Upper lobe of left lung (tissue), 6 donors: ENCODE results near the gene TCF12. TPM values are rescaled to one million over a fixed set of nuclear protein-coding genes. Genes with fewer than 3 reads are reported as not detected.
A peak's percentile ranks its signal among the peaks of the same experiment; 100 is the strongest.

Experiments
- ATAC-seq, 2 donors: fragments of 200-7000 bp; cut with Tn5 transposase; one replicate each; pipeline ENCODE4 v1.9.1; 2022; ENCODE audit warnings: mild to moderate bottlenecking in 2 of 2, moderate library complexity in 2 of 2; ENCODE audit not compliant: low FRiP score in 2 of 2
- DNase-seq, 2 donors: peaks; one replicate each; pipeline ENCODE4 v3.0.0-alpha.2; 2019 to 2020
- H3K27ac ChIP-seq, 4 donors: fragments of 200-600 bp; sonication (generic); one replicate each; pipeline ENCODE4 v1.5.1; 2016 to 2019
- H3K27me3 ChIP-seq, 4 donors: fragments of 200-600 bp; sonication (generic); one replicate each; pipeline ENCODE4 v1.5.1; 2017 to 2019
- H3K36me3 ChIP-seq, 4 donors: fragments of 200-600 bp; sonication (generic); one replicate each; pipeline ENCODE4 v1.5.1; 2016 to 2019
- H3K4me1 ChIP-seq, 4 donors: fragments of 200-600 bp; sonication (generic); one replicate each; pipeline ENCODE4 v1.5.1; 2018 to 2019
- H3K4me3 ChIP-seq, 4 donors: fragments of 200-600 bp; sonication (generic); one replicate each; pipeline ENCODE4 v1.5.1; 2017 to 2019; ENCODE audit warnings: mild to moderate bottlenecking in 2 of 4, moderate library complexity in 1 of 4
- H3K9me3 ChIP-seq, 4 donors: fragments of 200-600 bp; sonication (generic); one replicate each; pipeline ENCODE4 v1.5.1; 2018 to 2019
- EP300 ChIP-seq, 4 donors: sonication (generic); formaldehyde crosslinking; IDR thresholded peaks; one replicate each; pipeline ENCODE4 v1.5.1; 2017; ENCODE audit warnings: antibody characterized with exemption in 4 of 4, control low read depth in 2 of 4
- POLR2A ChIP-seq, 4 donors: fragments of 450-650 bp; IDR thresholded peaks; one replicate each; pipeline ENCODE4 v1.5.1; 2016 to 2017; ENCODE audit warnings: antibody characterized with exemption in 4 of 4, mild to moderate bottlenecking in 2 of 4
- POLR2AphosphoS5 ChIP-seq, 2 donors: sonication (generic); formaldehyde crosslinking; IDR thresholded peaks; one replicate each; pipeline ENCODE4 v1.5.1; 2017; ENCODE audit warnings: antibody characterized with exemption in 2 of 2
- WGBS, 2 donors: methylation state at CpG; one replicate each; pipeline ENCODE4 v1.1.5; 2017 to 2018; 5-methylcytosine and 5-hydroxymethylcytosine counted together
- total RNA-seq, 6 donors: library from RNA; depleted of rRNA in 4 of 6; stranded (reverse); fragments of >200 nt in 4 of 6; gene quantifications; one replicate each; pipeline versions ENCODE4 v1.1.0 to v1.2.1, GENCODE V29; 2016 to 2021
- TF ChIP-seq, protein P1 (sequence below), 6 experiments: fragments of 450-650 bp in 4 of 6; fragments of 200-600 bp in 2 of 6; sonication (generic) in 2 of 6; IDR thresholded peaks; one replicate each; pipeline ENCODE4 v1.5.1; 2016 to 2019; ENCODE audit warnings: antibody characterized with exemption in 6 of 6
- donor health status: DM: no; HTN: no; CAD: no; lungs with moderate emphysema.
- donor health status: DM: no; HTN: yes; CAD: no; lungs with severe emphysema.

The TCF12 gene
- total RNA-seq, 6 donors from 2014 or later, result 74.5 to 257 (median 103) TPM

DNA sequence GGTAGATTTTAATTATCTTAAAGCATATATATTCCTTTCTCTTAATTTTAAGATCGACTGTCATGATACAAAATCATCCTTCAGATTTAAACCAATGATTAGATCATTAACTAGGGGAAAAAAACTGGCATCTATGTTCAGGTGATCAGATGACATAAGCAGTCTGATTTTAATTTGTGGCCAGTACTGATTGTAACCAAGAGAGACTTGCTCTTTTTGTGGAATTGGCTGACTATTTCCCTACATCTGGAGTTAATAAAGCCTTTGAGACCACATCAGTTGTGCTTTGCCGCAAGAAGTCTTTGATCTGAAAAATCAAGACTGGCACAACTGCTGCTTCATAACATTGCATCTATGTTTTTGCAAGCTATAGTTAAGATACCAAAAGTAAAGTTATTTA, 309.5 kb downstream of the TCF12 start:
- DNase-seq, result no peak
- ATAC-seq, result peak in 1 of 2 donors; percentile 21

DNA sequence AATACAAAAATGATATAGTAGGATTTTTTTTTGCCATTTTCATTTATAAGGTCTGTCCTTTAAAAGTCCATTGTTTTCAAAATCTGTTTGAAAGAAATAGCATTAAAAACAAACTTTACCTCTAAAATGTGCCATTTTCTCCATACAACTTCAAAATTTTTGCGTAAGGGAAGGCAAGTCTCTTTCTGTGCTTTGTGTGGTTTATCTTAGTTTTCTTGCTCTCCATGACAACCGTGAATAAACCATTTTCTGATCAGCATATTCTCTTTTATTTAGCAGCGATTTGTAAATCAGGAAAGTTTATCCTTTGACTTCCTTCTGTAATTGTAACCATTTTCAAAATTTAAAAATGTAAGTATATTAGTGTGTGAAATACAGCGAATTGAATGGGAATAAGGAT, 310.0 kb downstream of the TCF12 start:
- no peak for ATAC-seq
- 74 to 84% methylated on average over 4 of the region's 4 CpGs for WGBS, 2 donors
- no peak overlapping the region for H3K27ac ChIP-seq
- no peaks in the 10 kb centered on the region for H3K9me3 ChIP-seq
- H3K4me1 ChIP-seq, result peaks cover 0 to 9% (median 0%) of the 10 kb centered on the region in 4 donors
- DNase-seq, result no peak
- no peaks in the 10 kb centered on the region for H3K27me3 ChIP-seq
- H3K36me3 ChIP-seq, result peaks cover 0 to 13% (median 2%) of the 10 kb centered on the region in 4 donors
- H3K4me3 ChIP-seq, result no peak overlapping the region
- TF ChIP-seq POLR2AphosphoS5 (IDR thresholded peaks at IDR 0.05) (no peak), EP300 (IDR thresholded peaks at IDR 0.05) (no peak), POLR2A (IDR thresholded peaks at IDR 0.05) (no peak)
- TF ChIP-seq, protein P1, sequence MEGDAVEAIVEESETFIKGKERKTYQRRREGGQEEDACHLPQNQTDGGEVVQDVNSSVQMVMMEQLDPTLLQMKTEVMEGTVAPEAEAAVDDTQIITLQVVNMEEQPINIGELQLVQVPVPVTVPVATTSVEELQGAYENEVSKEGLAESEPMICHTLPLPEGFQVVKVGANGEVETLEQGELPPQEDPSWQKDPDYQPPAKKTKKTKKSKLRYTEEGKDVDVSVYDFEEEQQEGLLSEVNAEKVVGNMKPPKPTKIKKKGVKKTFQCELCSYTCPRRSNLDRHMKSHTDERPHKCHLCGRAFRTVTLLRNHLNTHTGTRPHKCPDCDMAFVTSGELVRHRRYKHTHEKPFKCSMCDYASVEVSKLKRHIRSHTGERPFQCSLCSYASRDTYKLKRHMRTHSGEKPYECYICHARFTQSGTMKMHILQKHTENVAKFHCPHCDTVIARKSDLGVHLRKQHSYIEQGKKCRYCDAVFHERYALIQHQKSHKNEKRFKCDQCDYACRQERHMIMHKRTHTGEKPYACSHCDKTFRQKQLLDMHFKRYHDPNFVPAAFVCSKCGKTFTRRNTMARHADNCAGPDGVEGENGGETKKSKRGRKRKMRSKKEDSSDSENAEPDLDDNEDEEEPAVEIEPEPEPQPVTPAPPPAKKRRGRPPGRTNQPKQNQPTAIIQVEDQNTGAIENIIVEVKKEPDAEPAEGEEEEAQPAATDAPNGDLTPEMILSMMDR (IDR thresholded peaks at IDR 0.05), result no peak

More for the DNA sequence above, 309.5 kb downstream of the TCF12 start:
- Histone ChIP-seq H3K4me1 (peaks cover 0 to 9% (median 0%) of the 10 kb centered on the region in 4 donors), H3K27me3 (no peaks in the 10 kb centered on the region), H3K9me3 (no peaks in the 10 kb centered on the region), H3K27ac (no peak overlapping the region), H3K36me3 (peaks cover 0 to 8% (median 0%) of the 10 kb centered on the region in 4 donors), H3K4me3 (no peak overlapping the region)
- WGBS, 2 donors, result 88 to 91% methylated on average over 2 of the region's 2 CpGs
- TF ChIP-seq POLR2A (IDR thresholded peaks at IDR 0.05) (no peak), POLR2AphosphoS5 (IDR thresholded peaks at IDR 0.05) (no peak), EP300 (IDR thresholded peaks at IDR 0.05) (no peak)
- TF ChIP-seq, protein P1 (IDR thresholded peaks at IDR 0.05), result no peak

DNA sequence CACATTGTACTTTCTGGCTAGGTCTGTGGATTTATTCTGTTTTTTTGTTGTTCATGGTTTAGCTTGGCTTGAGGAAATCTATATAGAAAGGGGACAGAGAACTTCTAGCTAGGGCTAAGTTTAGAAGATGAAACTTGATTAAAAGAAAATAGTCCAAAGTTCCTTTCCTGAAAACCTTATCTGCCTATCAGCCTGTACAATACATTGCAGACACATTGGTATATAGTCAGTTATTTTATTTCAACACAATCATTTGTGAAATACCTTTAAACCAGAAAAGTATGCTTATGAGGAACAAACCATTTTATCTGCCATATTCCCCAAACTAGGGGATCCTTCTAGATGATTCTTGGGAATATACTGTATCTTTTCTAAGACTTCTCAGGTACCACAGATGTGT, 310.6 kb downstream of the TCF12 start:
- Histone ChIP-seq H3K9me3 (no peaks in the 10 kb centered on the region), H3K36me3 (peaks cover 0 to 20% (median 5%) of the 10 kb centered on the region in 4 donors), H3K27ac (no peak overlapping the region), H3K27me3 (no peaks in the 10 kb centered on the region), H3K4me3 (no peak overlapping the region), H3K4me1 (peaks cover 0 to 9% (median 0%) of the 10 kb centered on the region in 4 donors)
- no peak for ATAC-seq
- TF ChIP-seq EP300 (IDR thresholded peaks at IDR 0.05), result no peak
- TF ChIP-seq, protein P1 (IDR thresholded peaks at IDR 0.05), result no peak
- no peak for TF ChIP-seq POLR2A (IDR thresholded peaks at IDR 0.05)
- TF ChIP-seq POLR2AphosphoS5 (IDR thresholded peaks at IDR 0.05), result no peak
- no peak for DNase-seq

- Histone ChIP-seq H3K36me3 (peaks cover 0 to 33% (median 7%) of the 10 kb centered on the region in 4 donors), H3K27ac (no peak overlapping the region), H3K4me3 (no peak overlapping the region), H3K4me1 (peaks cover 0 to 15% (median 1%) of the 10 kb centered on the region in 4 donors), H3K27me3 (no peaks in the 10 kb centered on the region), H3K9me3 (no peaks in the 10 kb centered on the region)
- WGBS, 2 donors, result 98 to 100% methylated on average over 1 of the region's 1 CpG
- DNase-seq (no peak), ATAC-seq (no peak)
- TF ChIP-seq EP300 (IDR thresholded peaks at IDR 0.05) (no peak), POLR2A (IDR thresholded peaks at IDR 0.05) (no peak), POLR2AphosphoS5 (IDR thresholded peaks at IDR 0.05) (no peak)
- TF ChIP-seq, protein P1 (IDR thresholded peaks at IDR 0.05), result no peak
Measured at GRCh38 chr15:57231559-57231958, 313.1 kb downstream of the TCF12 start.

GRCh38 chr15:57234156-57234555, 315.7 kb downstream of the TCF12 start:
- 74 to 86% methylated on average over 2 of the region's 2 CpGs for WGBS, 2 donors
- TF ChIP-seq EP300 (IDR thresholded peaks at IDR 0.05) (no peak), POLR2A (IDR thresholded peaks at IDR 0.05) (no peak), POLR2AphosphoS5 (IDR thresholded peaks at IDR 0.05) (no peak)
- TF ChIP-seq, protein P1 (IDR thresholded peaks at IDR 0.05), result no peak
- Histone ChIP-seq H3K4me1 (peaks cover 6 to 14% (median 6%) of the 10 kb centered on the region in 4 donors), H3K27me3 (no peaks in the 10 kb centered on the region), H3K36me3 (peaks cover 0 to 33% (median 7%) of the 10 kb centered on the region in 4 donors), H3K27ac (no peak overlapping the region), H3K4me3 (no peak overlapping the region), H3K9me3 (no peaks in the 10 kb centered on the region)
- no peak for ATAC-seq
- no peak for DNase-seq
